Prostate gland (tissue), 2 donors: ENCODE measurements around the gene CBFA2T3. TPM values are rescaled to one million over a fixed set of nuclear protein-coding genes. Genes with fewer than 3 reads are reported as not detected.

Experiments used
- DNase-seq: peaks from one replicate; pipeline ENCODE4 v3.0.0-alpha.2; 2019; ENCODE audit warnings: low spot score
- H3K27ac ChIP-seq, 2 donors: fragments of 200-600 bp; sonication (generic); 2 replicates each; pipeline ENCODE4 v1.5.1; 2017 to 2019
- H3K27me3 ChIP-seq: fragments of 200-600 bp; sonication (generic); replicated peaks from 2 replicates; pipeline ENCODE4 v1.5.1; 2019; ENCODE audit not compliant: insufficient read depth
- H3K36me3 ChIP-seq, 2 donors: fragments of 200-600 bp; sonication (generic); 1 replicate in 1 of 2; 2 replicates in 1 of 2; pipeline versions ENCODE4 v1.5.1 to v1.8.1; 2017 to 2019
- H3K4me1 ChIP-seq: fragments of 200-600 bp; sonication (generic); replicated peaks from 2 replicates; pipeline ENCODE4 v1.5.1; 2019
- H3K4me3 ChIP-seq, 2 donors: fragments of 200-600 bp; sonication (generic); 2 replicates each; pipeline ENCODE4 v1.5.1; 2017 to 2019
- H3K9me3 ChIP-seq: fragments of 200-600 bp; sonication (generic); 2 replicates; pipeline ENCODE4 v1.5.1; 2017
- CTCF ChIP-seq, 4 experiments: fragments of 200-600 bp in 2 of 4; fragments of 450-650 bp in 2 of 4; sonication (generic) in 2 of 4; IDR thresholded peaks; 1 replicate in 3 of 4; 2 replicates in 1 of 4; pipeline ENCODE4 v1.5.1; 2016 to 2019; ENCODE audit warnings: antibody characterized with exemption in 4 of 4, mild to moderate bottlenecking in 2 of 4, moderate library complexity in 2 of 4
- POLR2A ChIP-seq: fragments of 450-650 bp; IDR thresholded peaks from one replicate; pipeline ENCODE4 v1.6.1; 2016; ENCODE audit warnings: antibody characterized with exemption, mild to moderate bottlenecking
- POLR2AphosphoS5 ChIP-seq: sonication (generic); formaldehyde crosslinking; IDR thresholded peaks from one replicate; pipeline ENCODE4 v1.6.1; 2017; ENCODE audit warnings: antibody characterized with exemption
- WGBS: methylation state at CpG from one replicate; pipeline ENCODE4 v1.1.5; 2018; 5-methylcytosine and 5-hydroxymethylcytosine counted together
- intact Hi-C: fragments of 100-400 bp; cut with DNase I; formaldehyde crosslinking; loops from one replicate; pipeline ENCODE4 v1.14.2; 2022
- total RNA-seq, 2 donors: library from RNA; depleted of rRNA; stranded (reverse); fragments of >200 nt; gene quantifications; one replicate each; pipeline ENCODE4 v1.1.0, GENCODE V29; 2016

Gene CBFA2T3
- total RNA-seq, 2 donors from 2014 or later = 4.5 to 8.7 TPM

- TF ChIP-seq POLR2A (no peak), CTCF (IDR thresholded peaks at IDR 0.05) (no peak), POLR2AphosphoS5 (no peak)
- H3K9me3 ChIP-seq = no peaks in the 10 kb centered on the region
- WGBS = 85% methylated on average over 25 of the region's 30 CpGs
- no peak overlapping the region for H3K4me3 ChIP-seq
- intact Hi-C loops = no loop called here
- H3K27me3 ChIP-seq = no peaks in the 10 kb centered on the region
- H3K27ac ChIP-seq = no peak overlapping the region
- peaks cover 4% of the 10 kb centered on the region for H3K4me1 ChIP-seq
- H3K36me3 ChIP-seq = no peaks in the 10 kb centered on the region
- no peak for DNase-seq
These were observed 61.2 kb downstream of the CBFA2T3 start for GRCh38 chr16:88915639-88916327.

- no peak for DNase-seq
- Histone ChIP-seq H3K36me3 (no peaks in the 10 kb centered on the region), H3K27ac (no peak overlapping the region), H3K9me3 (no peaks in the 10 kb centered on the region), H3K4me1 (no peaks in the 10 kb centered on the region), H3K4me3 (no peak overlapping the region), H3K27me3 (no peaks in the 10 kb centered on the region)
- intact Hi-C loops = no loop called here
- WGBS = 24% methylated on average over 14 of the region's 20 CpGs
- TF ChIP-seq POLR2AphosphoS5 (no peak), POLR2A (no peak)
These were observed 62.1 kb downstream of the CBFA2T3 start for GRCh38 chr16:88914750-88915368.

GRCh38 chr16:88913870-88914269 is 63.1 kb downstream of the CBFA2T3 start:
- H3K4me3 ChIP-seq = no peak overlapping the region
- no peak overlapping the region for H3K27ac ChIP-seq
- no peak for DNase-seq
- H3K27me3 ChIP-seq = no peaks in the 10 kb centered on the region
- no peaks in the 10 kb centered on the region for H3K9me3 ChIP-seq
- intact Hi-C loops = no loop called here
- H3K4me1 ChIP-seq = no peaks in the 10 kb centered on the region
- H3K36me3 ChIP-seq = no peaks in the 10 kb centered on the region
- no peak for TF ChIP-seq POLR2A
- no peak for TF ChIP-seq POLR2AphosphoS5
- TF ChIP-seq CTCF (IDR thresholded peaks at IDR 0.05) = no peak
- WGBS = 94% methylated on average over 13 of the region's 13 CpGs

GRCh38 chr16:88913001-88913612 is 63.9 kb downstream of the CBFA2T3 start:
- no peak for TF ChIP-seq POLR2A
- no peak for TF ChIP-seq POLR2AphosphoS5
- TF ChIP-seq CTCF (IDR thresholded peaks at IDR 0.05) = no peak
- Histone ChIP-seq H3K9me3 (no peaks in the 10 kb centered on the region), H3K4me1 (no peaks in the 10 kb centered on the region), H3K27me3 (no peaks in the 10 kb centered on the region), H3K36me3 (no peaks in the 10 kb centered on the region), H3K4me3 (no peak overlapping the region), H3K27ac (no peak overlapping the region)
- no peak for DNase-seq
- intact Hi-C loops = no loop called here
- 96% methylated on average over 16 of the region's 16 CpGs for WGBS

- H3K27me3 ChIP-seq = no peaks in the 10 kb centered on the region
- no peak overlapping the region for H3K4me3 ChIP-seq
- intact Hi-C loops = no loop called here
- H3K36me3 ChIP-seq = no peaks in the 10 kb centered on the region
- H3K9me3 ChIP-seq = no peaks in the 10 kb centered on the region
- no peak overlapping the region for H3K27ac ChIP-seq
- TF ChIP-seq CTCF (IDR thresholded peaks at IDR 0.05) (no peak), POLR2A (no peak), POLR2AphosphoS5 (no peak)
- 75% methylated on average over 14 of the region's 15 CpGs for WGBS
- no peak for DNase-seq
- no peaks in the 10 kb centered on the region for H3K4me1 ChIP-seq
These were observed 64.5 kb downstream of the CBFA2T3 start for GRCh38 chr16:88912556-88912955.
